Panc1 (cell line): Measurements from ENCODE around the gene TP53BP1. TPM values are rescaled to one million over a fixed set of nuclear protein-coding genes. Genes with fewer than 3 reads are reported as not detected.

Source experiments
- ATAC-seq: fragments of 200-7000 bp; cut with Tn5 transposase; 2 replicates; pipeline ENCODE4 v1.9.1; 2020; ENCODE audit warnings: mild to moderate bottlenecking, moderate library complexity
- BruUV-seq: library from RNA; stranded (reverse); fragments of 400-500 nt; replicated peaks from 2 replicates; lab custom pipeline; 2021; lab: Mats Ljungman, UMichigan
- CTCF ChIA-PET: fragments of 300-600 bp; sonication (Branson Sonifier 250); formaldehyde crosslinking; loops from one replicate; lab custom pipeline; 2022; ENCODE audit warnings: antibody characterized with exemption; lab: Charles Lee
- POLR2A ChIA-PET: fragments of 300-600 bp; sonication (Branson Sonifier 250); formaldehyde crosslinking; loops from one replicate; lab custom pipeline; 2022; ENCODE audit warnings: antibody characterized with exemption; lab: Charles Lee
- DNase-seq: peaks from one replicate; pipeline ENCODE4 v3.0.0-alpha.2; 2010; ENCODE audit warnings: low read depth, low spot score
- H3K27ac ChIP-seq: 2 replicates; pipeline ENCODE4 v1.5.1; 2011; ENCODE audit warnings: mild to moderate bottlenecking, low read length, inconsistent platforms
- H3K27me3 ChIP-seq: fragments of 200-500 bp; sonication (Bioruptor generic); 2 replicates; pipeline ENCODE4 v1.6.0; 2014; ENCODE audit warnings: low read length, inconsistent platforms; ENCODE audit not compliant: control insufficient read depth, insufficient read depth
- H3K36me3 ChIP-seq: fragments of 200-500 bp; sonication (Bioruptor generic); 2 replicates; pipeline ENCODE4 v1.5.1; 2014; ENCODE audit warnings: inconsistent platforms, mild to moderate bottlenecking, low read length, moderate library complexity; ENCODE audit not compliant: control insufficient read depth, insufficient read depth
- H3K4me1 ChIP-seq: 2 replicates; pipeline ENCODE4 v1.5.1; 2011; ENCODE audit warnings: inconsistent platforms, mild to moderate bottlenecking, low read length, moderate library complexity; ENCODE audit not compliant: control insufficient read depth, insufficient read depth
- H3K4me3 ChIP-seq, 2 experiments: 2 replicates each; pipeline ENCODE4 v1.5.1; 2011 to 2012; ENCODE audit warnings: low read depth in 2 of 2, low read length in 2 of 2, mild to moderate bottlenecking in 2 of 2, inconsistent platforms in 1 of 2, moderate library complexity in 1 of 2
- H3K9me3 ChIP-seq: fragments of 200-500 bp; sonication (Bioruptor generic); 2 replicates; pipeline ENCODE4 v1.5.1; 2014; ENCODE audit warnings: low read depth, mild to moderate bottlenecking, inconsistent platforms, low read length, moderate library complexity; ENCODE audit not compliant: control insufficient read depth, insufficient read depth
- CTCF ChIP-seq: fragments of 450-650 bp; IDR thresholded peaks from 2 replicates; pipeline ENCODE4 v1.5.1; 2017; ENCODE audit warnings: mild to moderate bottlenecking
- POLR2AphosphoS5 ChIP-seq: IDR thresholded peaks from 2 replicates; pipeline ENCODE4 v1.6.1; 2012; ENCODE audit warnings: mild to moderate bottlenecking, low read depth, low read length, moderate library complexity
- REST ChIP-seq, 2 experiments: IDR thresholded peaks; 2 replicates each; pipeline ENCODE4 v1.6.1; 2011 to 2012; ENCODE audit warnings: low read depth in 2 of 2, control low read depth in 1 of 2, low read length in 1 of 2, mild to moderate bottlenecking in 1 of 2, moderate library complexity in 1 of 2; ENCODE audit not compliant: insufficient read depth in 1 of 2
- SIN3A ChIP-seq: IDR thresholded peaks from 2 replicates; pipeline ENCODE4 v1.6.1; 2012; ENCODE audit warnings: low read depth, mild to moderate bottlenecking, low read length, moderate library complexity, borderline replicate concordance; ENCODE audit not compliant: insufficient read depth
- TCF7L2 ChIP-seq: IDR thresholded peaks from 2 replicates; pipeline ENCODE4 v1.6.1; 2011; ENCODE audit warnings: mild to moderate bottlenecking, low read depth, low read length, inconsistent platforms
- in situ Hi-C: cut with HindIII; loops from 2 replicates; pipeline ENCODE4 v1.10.0; 2016; ENCODE audit warnings: low sequenced_read_pairs, low pct_unique_long_range_greater_than_20kb
- intact Hi-C: fragments of 100-400 bp; cut with micrococcal nuclease; formaldehyde crosslinking; loops from one replicate; pipeline ENCODE4 v1.10.0; 2022; ENCODE audit not compliant: unreplicated experiment
- total RNA-seq: library from RNA; stranded (reverse); gene quantifications from one replicate; pipeline ENCODE4 v1.2.1, GENCODE V29; 2021; ENCODE audit not compliant: unreplicated experiment

Gene TP53BP1
- total RNA-seq, 1 experiment from 2014 or later: 80.3 TPM

GRCh38 chr15:43508991-43509659 lies 16.2 kb upstream of the TP53BP1 start:
- DNase-seq (no peak), ATAC-seq (no peak)
- in situ Hi-C loops (no loop called here), intact Hi-C loops (no loop called here)
- Histone ChIP-seq H3K36me3 (no peaks in the 10 kb centered on the region), H3K27me3 (no peaks in the 10 kb centered on the region; the same call in 1 of the 2 replicates), H3K27ac (no peak overlapping the region), H3K4me3 (no peak overlapping the region), H3K4me1 (peaks cover 7% of the 10 kb centered on the region; the same call in 1 of the 2 replicates), H3K9me3 (no peaks in the 10 kb centered on the region)
- BruUV-seq: no TSS peak
- ChIA-PET CTCF (no interaction called here), POLR2A (interaction anchor here (0.7 to 2.2 kb wide), 3 partner anchors 16 to 32 kb away, joined by 6 to 18 read pairs (median 7); partner anchors contain the start of gene TP53BP1)
- TF ChIP-seq REST (IDR thresholded peaks at IDR 0.05; ENCODE audit: insufficient read depth in 1 of 2, low read depth in 2 of 2, low read length in 1 of 2) (no peak), POLR2AphosphoS5 (no peak), SIN3A (no peak), CTCF (no peak), TCF7L2 (no peak)

- ChIA-PET CTCF (no interaction called here), POLR2A (interaction anchor here (0.7 kb wide), 3 partner anchors 15 to 31 kb away, joined by 3 to 7 read pairs (median 6); no protein-coding TSS in a partner anchor)
- intact Hi-C loops: no loop called here
- Histone ChIP-seq H3K27me3 (no peaks in the 10 kb centered on the region), H3K4me1 (peaks cover 7% of the 10 kb centered on the region; the same call in 1 of the 2 replicates), H3K36me3 (no peaks in the 10 kb centered on the region), H3K27ac (no peak overlapping the region), H3K9me3 (no peaks in the 10 kb centered on the region), H3K4me3 (no peak overlapping the region)
- BruUV-seq: no TSS peak
- DNase-seq (no peak), ATAC-seq (no peak)
- in situ Hi-C loops: no loop called here
- TF ChIP-seq TCF7L2 (no peak), POLR2AphosphoS5 (no peak), SIN3A (no peak), CTCF (no peak), REST (IDR thresholded peaks at IDR 0.05; ENCODE audit: insufficient read depth in 1 of 2, low read depth in 2 of 2, low read length in 1 of 2) (no peak)
Observed at GRCh38 chr15:43508421-43508820, 15.5 kb upstream of the TP53BP1 start.
